Neutrophil (primary cell): ENCODE measurements around the gene AP3B1.

Experiments
- H3K27ac ChIP-seq: fragments of 200-600 bp; sonication (generic); 2 replicates; pipeline ENCODE4 v1.5.1; 2016; ENCODE audit warnings: mild to moderate bottlenecking, moderate library complexity
- H3K27me3 ChIP-seq: fragments of 200-600 bp; sonication (generic); 2 replicates; pipeline ENCODE4 v1.6.0; 2016; ENCODE audit warnings: mild to moderate bottlenecking
- H3K36me3 ChIP-seq: fragments of 200-600 bp; sonication (generic); 2 replicates; pipeline ENCODE4 v1.5.1; 2017
- H3K4me1 ChIP-seq, 2 experiments: fragments of 200-600 bp in 1 of 2; sonication (generic) in 1 of 2; 1 replicate in 1 of 2; 2 replicates in 1 of 2; pipeline versions ENCODE4 v1.5.1 to v1.6.1; 2013 to 2016; ENCODE audit warnings: low read depth in 1 of 2, low read length in 1 of 2, mild to moderate bottlenecking in 1 of 2, moderate library complexity in 1 of 2; ENCODE audit not compliant: control insufficient read depth in 1 of 2, insufficient read depth in 1 of 2
- H3K4me3 ChIP-seq, 2 experiments: fragments of 200-600 bp in 1 of 2; sonication (generic) in 1 of 2; 1 replicate in 1 of 2; 2 replicates in 1 of 2; pipeline ENCODE4 v1.5.1; 2013 to 2016; ENCODE audit warnings: low read depth in 1 of 2, low read length in 1 of 2, mild to moderate bottlenecking in 1 of 2, moderate library complexity in 1 of 2
- H3K9me3 ChIP-seq: fragments of 200-600 bp; sonication (generic); 2 replicates; pipeline ENCODE4 v1.5.1; 2016
- TF ChIP-seq, protein P1 (sequence below): fragments of 200-600 bp; sonication (generic); IDR thresholded peaks from 2 replicates; pipeline ENCODE4 v1.5.1; 2016; ENCODE audit warnings: antibody characterized with exemption

AP3B1 gene

GRCh38 chr5:77995793-77996409 is 298.6 kb downstream of the AP3B1 start:
- no peaks in the 10 kb centered on the region for H3K27me3 ChIP-seq
- no peak overlapping the region for H3K4me3 ChIP-seq
- TF ChIP-seq, protein P1, sequence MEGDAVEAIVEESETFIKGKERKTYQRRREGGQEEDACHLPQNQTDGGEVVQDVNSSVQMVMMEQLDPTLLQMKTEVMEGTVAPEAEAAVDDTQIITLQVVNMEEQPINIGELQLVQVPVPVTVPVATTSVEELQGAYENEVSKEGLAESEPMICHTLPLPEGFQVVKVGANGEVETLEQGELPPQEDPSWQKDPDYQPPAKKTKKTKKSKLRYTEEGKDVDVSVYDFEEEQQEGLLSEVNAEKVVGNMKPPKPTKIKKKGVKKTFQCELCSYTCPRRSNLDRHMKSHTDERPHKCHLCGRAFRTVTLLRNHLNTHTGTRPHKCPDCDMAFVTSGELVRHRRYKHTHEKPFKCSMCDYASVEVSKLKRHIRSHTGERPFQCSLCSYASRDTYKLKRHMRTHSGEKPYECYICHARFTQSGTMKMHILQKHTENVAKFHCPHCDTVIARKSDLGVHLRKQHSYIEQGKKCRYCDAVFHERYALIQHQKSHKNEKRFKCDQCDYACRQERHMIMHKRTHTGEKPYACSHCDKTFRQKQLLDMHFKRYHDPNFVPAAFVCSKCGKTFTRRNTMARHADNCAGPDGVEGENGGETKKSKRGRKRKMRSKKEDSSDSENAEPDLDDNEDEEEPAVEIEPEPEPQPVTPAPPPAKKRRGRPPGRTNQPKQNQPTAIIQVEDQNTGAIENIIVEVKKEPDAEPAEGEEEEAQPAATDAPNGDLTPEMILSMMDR = no peak
- no peaks in the 10 kb centered on the region for H3K4me1 ChIP-seq
- no peaks in the 10 kb centered on the region for H3K9me3 ChIP-seq
- H3K27ac ChIP-seq = no peak overlapping the region
- peaks cover 42% of the 10 kb centered on the region for H3K36me3 ChIP-seq

DNA sequence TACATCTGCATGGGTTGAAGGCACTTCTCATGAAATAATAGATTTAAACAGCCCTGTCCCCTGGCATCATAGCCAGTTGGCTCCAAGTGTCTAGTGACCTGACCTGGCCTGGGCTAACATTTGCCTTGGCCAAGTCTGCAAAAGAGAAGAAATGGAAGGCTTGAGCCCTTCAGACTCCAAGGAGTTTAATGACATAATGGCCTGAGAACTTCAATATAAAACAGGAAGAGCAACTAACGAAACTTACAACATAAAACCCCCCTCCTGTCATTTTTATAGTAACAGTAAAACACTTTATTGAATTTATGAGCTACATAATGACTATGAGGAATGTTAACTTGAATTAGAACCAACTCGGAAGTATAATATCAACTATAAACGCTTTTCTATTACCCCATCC is 299.6 kb downstream of the AP3B1 start:
- Histone ChIP-seq H3K36me3 (peaks cover 45% of the 10 kb centered on the region), H3K4me1 (no peaks in the 10 kb centered on the region), H3K9me3 (no peaks in the 10 kb centered on the region), H3K27me3 (no peaks in the 10 kb centered on the region), H3K27ac (no peak overlapping the region), H3K4me3 (no peak overlapping the region)
- TF ChIP-seq, protein P1 = no peak

GRCh38 chr5:77993855-77994318 is 300.6 kb downstream of the AP3B1 start:
- no peak overlapping the region for H3K27ac ChIP-seq
- H3K27me3 ChIP-seq = no peaks in the 10 kb centered on the region
- H3K4me3 ChIP-seq = no peak overlapping the region
- no peaks in the 10 kb centered on the region for H3K9me3 ChIP-seq
- TF ChIP-seq, protein P1 = no peak
- no peaks in the 10 kb centered on the region for H3K4me1 ChIP-seq
- peaks cover 37% of the 10 kb centered on the region for H3K36me3 ChIP-seq

- H3K9me3 ChIP-seq = no peaks in the 10 kb centered on the region
- TF ChIP-seq, protein P1 = no peak
- peaks cover 33% of the 10 kb centered on the region for H3K36me3 ChIP-seq
- H3K27me3 ChIP-seq = no peaks in the 10 kb centered on the region
- no peaks in the 10 kb centered on the region for H3K4me1 ChIP-seq
- no peak overlapping the region for H3K27ac ChIP-seq
- H3K4me3 ChIP-seq = no peak overlapping the region
Observed at GRCh38 chr5:77993141-77993854, 301.2 kb downstream of the AP3B1 start.

DNA sequence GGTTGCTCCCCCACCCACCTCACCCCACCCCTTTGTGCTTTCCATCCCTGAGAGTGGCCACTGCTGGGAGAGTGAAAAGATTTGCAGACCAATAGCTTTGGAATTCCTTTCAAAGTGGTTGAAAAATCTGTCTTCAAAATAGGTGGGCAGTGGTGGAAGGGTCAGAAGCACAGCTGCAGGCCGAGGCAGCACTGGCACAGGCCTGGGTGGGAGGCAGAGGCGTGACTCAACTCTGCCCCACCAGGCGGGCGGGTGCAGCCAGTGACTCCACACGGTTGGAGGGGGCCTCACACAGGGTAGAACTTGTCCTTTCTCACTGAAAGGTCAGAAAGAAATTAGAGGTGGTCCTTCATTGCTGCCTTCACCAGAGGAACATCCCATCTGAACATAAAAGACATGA is 303.4 kb downstream of the AP3B1 start:
- H3K4me1 ChIP-seq = no peaks in the 10 kb centered on the region
- H3K4me3 ChIP-seq = no peak overlapping the region
- H3K9me3 ChIP-seq = no peaks in the 10 kb centered on the region
- no peaks in the 10 kb centered on the region for H3K27me3 ChIP-seq
- H3K27ac ChIP-seq = no peak overlapping the region
- peaks cover 36% of the 10 kb centered on the region for H3K36me3 ChIP-seq
- TF ChIP-seq, protein P1 = no peak
